Transverse colon (tissue), 4 donors: ENCODE measurements around the gene PLXNA2.

ENCODE experiments used
- CTCF ChIP-seq, 5 experiments: fragments of 200-600 bp in 3 of 5; fragments of 450-650 bp in 2 of 5; sonication (generic) in 3 of 5; IDR thresholded peaks; 1 replicate in 2 of 5; 2 replicates in 3 of 5; pipeline ENCODE4 v1.5.1; 2016 to 2017; ENCODE audit warnings: antibody characterized with exemption in 5 of 5, inconsistent platforms in 3 of 5, mild to moderate bottlenecking in 2 of 5, moderate library complexity in 1 of 5
- POLR2A ChIP-seq: fragments of 450-650 bp; IDR thresholded peaks from one replicate; pipeline ENCODE4 v1.6.1; 2016; ENCODE audit warnings: antibody characterized with exemption, mild to moderate bottlenecking, moderate library complexity
- POLR2AphosphoS5 ChIP-seq, 3 donors: sonication (generic); formaldehyde crosslinking; IDR thresholded peaks; one replicate each; pipeline ENCODE4 v1.6.1; 2016; ENCODE audit warnings: antibody characterized with exemption in 3 of 3

- TF ChIP-seq POLR2AphosphoS5 (IDR thresholded peaks at IDR 0.05) (no peak), CTCF (IDR thresholded peaks at IDR 0.05) (no peak), POLR2A (no peak)
Observed at GRCh38 chr1:208209286-208209685, 34.9 kb downstream of the PLXNA2 start.
